Osteoblast (primary cell): ENCODE measurements around the gene LRRC4C. TPM values are rescaled to one million over a fixed set of nuclear protein-coding genes. Genes with fewer than 3 reads are reported as not detected.

Experiments
- DNase-seq: peaks from one replicate; pipeline ENCODE4 v3.0.0; 2011; ENCODE audit warnings: low spot score, mixed read lengths; ENCODE audit not compliant: insufficient read length; ENCODE audit errors: missing footprints
- H2AFZ ChIP-seq: 2 replicates; pipeline ENCODE4 v1.6.0; 2011; ENCODE audit warnings: mild to moderate bottlenecking, low read length
- H3K27ac ChIP-seq: 2 replicates; pipeline ENCODE4 v1.5.1; 2011; ENCODE audit warnings: mild to moderate bottlenecking, low read depth, low read length, moderate library complexity
- H3K27me3 ChIP-seq: 2 replicates; pipeline ENCODE4 v1.6.0; 2012; ENCODE audit warnings: mild to moderate bottlenecking, control low read depth, inconsistent platforms, low read length, moderate library complexity; ENCODE audit not compliant: insufficient read depth
- H3K36me3 ChIP-seq: 2 replicates; pipeline ENCODE4 v1.5.1; 2011; ENCODE audit warnings: mild to moderate bottlenecking, low read length, control low read depth, moderate library complexity; ENCODE audit not compliant: insufficient read depth
- H3K4me1 ChIP-seq: 2 replicates; pipeline ENCODE4 v1.5.1; 2011; ENCODE audit warnings: mild to moderate bottlenecking, low read length, control low read depth, moderate library complexity; ENCODE audit not compliant: insufficient read depth
- H3K4me2 ChIP-seq: 2 replicates; pipeline ENCODE4 v1.6.0; 2011; ENCODE audit warnings: mild to moderate bottlenecking, low read length; ENCODE audit not compliant: insufficient read depth
- H3K4me3 ChIP-seq: fragments of 200-600 bp; sonication (generic); 3 replicates; pipeline ENCODE4 v1.5.1; 2012; ENCODE audit warnings: mild to moderate bottlenecking, low read length, inconsistent platforms; ENCODE audit not compliant: insufficient read depth
- H3K79me2 ChIP-seq: 2 replicates; pipeline ENCODE4 v1.6.0; 2012; ENCODE audit warnings: mild to moderate bottlenecking, low read length, control low read depth, inconsistent platforms; ENCODE audit not compliant: insufficient read depth
- H3K9me3 ChIP-seq: 2 replicates; pipeline ENCODE4 v1.5.1; 2011; ENCODE audit warnings: low read depth, low read length, control low read depth
- H4K20me1 ChIP-seq: 2 replicates; pipeline ENCODE4 v1.6.0; 2012; ENCODE audit warnings: mild to moderate bottlenecking, low read length, control low read depth; ENCODE audit not compliant: insufficient read depth
- CTCF ChIP-seq: IDR thresholded peaks from 2 replicates; pipeline ENCODE4 v1.5.1; 2011; ENCODE audit warnings: mild to moderate bottlenecking, low read depth, low read length, moderate library complexity; ENCODE audit errors: extremely low read depth
- total RNA-seq: library from RNA; depleted of rRNA; stranded (reverse); fragments of >200 nt; gene quantifications from 2 replicates; pipeline ENCODE4 v1.2.3, GENCODE V29; 2012

LRRC4C gene
- total RNA-seq, 1 donor: 2.2 TPM

- Histone ChIP-seq H3K79me2 (no peaks in the 10 kb centered on the region), H3K9me3 (peaks cover 4% of the 10 kb centered on the region), H3K4me2 (no peak overlapping the region), H3K27me3 (no peaks in the 10 kb centered on the region), H3K4me1 (no peaks in the 10 kb centered on the region), H4K20me1 (no peaks in the 10 kb centered on the region), H3K36me3 (no peaks in the 10 kb centered on the region), H3K27ac (no peak overlapping the region), H3K4me3 (no peak overlapping the region), H2AFZ (no peak overlapping the region)
- TF ChIP-seq CTCF: no peak
- DNase-seq: no peak
These were observed 76.5 kb downstream of the LRRC4C start for GRCh38 chr11:41382927-41383326.

- Histone ChIP-seq H3K36me3 (no peaks in the 10 kb centered on the region), H3K9me3 (peaks cover 4% of the 10 kb centered on the region), H3K79me2 (no peaks in the 10 kb centered on the region), H4K20me1 (no peaks in the 10 kb centered on the region), H3K27ac (no peak overlapping the region), H3K27me3 (no peaks in the 10 kb centered on the region), H2AFZ (no peak overlapping the region), H3K4me2 (no peak overlapping the region), H3K4me1 (no peaks in the 10 kb centered on the region), H3K4me3 (no peak overlapping the region)
- TF ChIP-seq CTCF: no peak
- no peak for DNase-seq
These were observed 80.4 kb downstream of the LRRC4C start for GRCh38 chr11:41379084-41379483.

- Histone ChIP-seq H3K4me2 (no peak overlapping the region), H3K27ac (no peak overlapping the region), H3K4me3 (no peak overlapping the region), H3K79me2 (no peaks in the 10 kb centered on the region), H3K36me3 (no peaks in the 10 kb centered on the region), H4K20me1 (no peaks in the 10 kb centered on the region), H3K27me3 (no peaks in the 10 kb centered on the region), H2AFZ (no peak overlapping the region), H3K9me3 (peaks cover 4% of the 10 kb centered on the region), H3K4me1 (no peaks in the 10 kb centered on the region)
- no peak for DNase-seq
- TF ChIP-seq CTCF: no peak
These were observed 81.6 kb downstream of the LRRC4C start for GRCh38 chr11:41377709-41378394.

- Histone ChIP-seq H3K79me2 (no peaks in the 10 kb centered on the region), H3K36me3 (no peaks in the 10 kb centered on the region), H4K20me1 (no peaks in the 10 kb centered on the region), H3K27ac (no peak overlapping the region), H3K4me3 (no peak overlapping the region), H3K4me2 (no peak overlapping the region), H2AFZ (no peak overlapping the region), H3K4me1 (no peaks in the 10 kb centered on the region), H3K9me3 (no peaks in the 10 kb centered on the region), H3K27me3 (no peaks in the 10 kb centered on the region)
- no peak for DNase-seq
- no peak for TF ChIP-seq CTCF
These were observed 107.6 kb downstream of the LRRC4C start for GRCh38 chr11:41351825-41352224.
